GM19351 (cell line): ENCODE results near the gene CGN.

ENCODE experiments used
- ATAC-seq: cut with Tn5 transposase; IDR thresholded peaks from one replicate; pipeline ENCODE4 v1.9.1; 2021; ENCODE audit warnings: mild to moderate bottlenecking, moderate library complexity; ENCODE audit not compliant: unreplicated experiment

The CGN gene

GRCh38 chr1:151546011-151546925, 35.1 kb downstream of the CGN start:
- ATAC-seq = no peak

GRCh38 chr1:151547119-151547899, 36.1 kb downstream of the CGN start:
- ATAC-seq = no peak

- ATAC-seq = no peak
Measured at GRCh38 chr1:151547900-151548230, 36.7 kb downstream of the CGN start.

GRCh38 chr1:151549199-151549598, 38.0 kb downstream of the CGN start:
- ATAC-seq = no peak

GRCh38 chr1:151553659-151554058, 42.5 kb downstream of the CGN start:
- ATAC-seq = no peak

GRCh38 chr1:151556052-151556451, 44.9 kb downstream of the CGN start:
- ATAC-seq = no peak

GRCh38 chr1:151562661-151563060, 51.5 kb downstream of the CGN start:
- ATAC-seq = no peak

- ATAC-seq = no peak
Measured at GRCh38 chr1:151563376-151563775, 52.2 kb downstream of the CGN start.

- ATAC-seq = no peak
Measured at GRCh38 chr1:151565502-151566189, 54.5 kb downstream of the CGN start.

GRCh38 chr1:151568626-151569088, 57.5 kb downstream of the CGN start:
- ATAC-seq = no peak

- no peak for ATAC-seq
Measured at GRCh38 chr1:151570819-151571218, 59.6 kb downstream of the CGN start.

- ATAC-seq = no peak
Measured at GRCh38 chr1:151574575-151575529, 63.7 kb downstream of the CGN start.

- ATAC-seq = no peak
Measured at GRCh38 chr1:151577173-151577572, 66.0 kb downstream of the CGN start.

GRCh38 chr1:151578941-151579340, 67.8 kb downstream of the CGN start:
- ATAC-seq = no peak

- ATAC-seq = no peak
Measured at GRCh38 chr1:151579436-151580225, 68.4 kb downstream of the CGN start.

GRCh38 chr1:151581451-151581850, 70.3 kb downstream of the CGN start:
- ATAC-seq = no peak

- no peak for ATAC-seq
Measured at GRCh38 chr1:151581921-151582320, 70.7 kb downstream of the CGN start.

GRCh38 chr1:151583796-151584195, 72.6 kb downstream of the CGN start:
- ATAC-seq = no peak

GRCh38 chr1:151584278-151584677, 73.1 kb downstream of the CGN start:
- ATAC-seq = no peak
